Uterus (tissue), 2 donors: ENCODE results near the gene CDC5L.

Experiments used
- CTCF ChIP-seq, 4 experiments: fragments of 200-600 bp in 2 of 4; fragments of 450-650 bp in 2 of 4; sonication (generic) in 2 of 4; IDR thresholded peaks; one replicate each; pipeline ENCODE4 v1.5.1; 2016 to 2019; ENCODE audit warnings: antibody characterized with exemption in 4 of 4, mild to moderate bottlenecking in 2 of 4, moderate library complexity in 1 of 4
- POLR2A ChIP-seq, 2 donors: fragments of 450-650 bp; IDR thresholded peaks; one replicate each; pipeline ENCODE4 v1.6.1; 2016; ENCODE audit warnings: antibody characterized with exemption in 2 of 2, mild to moderate bottlenecking in 1 of 2, moderate library complexity in 1 of 2

GRCh38 chr6:44476849-44477248, 89.3 kb downstream of the CDC5L start:
- TF ChIP-seq CTCF (IDR thresholded peaks at IDR 0.05) (no peak), POLR2A (IDR thresholded peaks at IDR 0.05) (no peak)
